HG03066 (cell line): ENCODE data around the gene DNMT1.
"Not testable (repeated sequence)": the region's sequence is repeated elsewhere in the genome, so short reads cannot be mapped to it uniquely, and the experiment has no call there.

Source experiments
- ATAC-seq: cut with Tn5 transposase; IDR thresholded peaks from one replicate; pipeline ENCODE4 v1.9.1; 2021; ENCODE audit warnings: low read depth; ENCODE audit not compliant: unreplicated experiment

DNMT1 gene

GRCh38 chr19:10187315-10187714 lies 7.4 kb downstream of the DNMT1 start:
- ATAC-seq, result no peak

- no peak for ATAC-seq
Observed at GRCh38 chr19:10184636-10185035, 10.1 kb downstream of the DNMT1 start.

GRCh38 chr19:10183926-10184325 lies 10.8 kb downstream of the DNMT1 start:
- ATAC-seq, result no peak

GRCh38 chr19:10182847-10183246 lies 11.9 kb downstream of the DNMT1 start:
- no peak for ATAC-seq

GRCh38 chr19:10182076-10182475 lies 12.7 kb downstream of the DNMT1 start:
- no peak for ATAC-seq

GRCh38 chr19:10180459-10180858 lies 14.3 kb downstream of the DNMT1 start:
- ATAC-seq, result no peak

GRCh38 chr19:10180024-10180423 lies 14.7 kb downstream of the DNMT1 start:
- ATAC-seq, result not testable (repeated sequence)

- no peak for ATAC-seq
Observed at GRCh38 chr19:10173527-10173926, 21.2 kb downstream of the DNMT1 start.

- ATAC-seq, result no peak
Observed at GRCh38 chr19:10168386-10168948, 26.3 kb downstream of the DNMT1 start.

- no peak for ATAC-seq
Observed at GRCh38 chr19:10167459-10167858, 27.3 kb downstream of the DNMT1 start.

- not testable (repeated sequence) for ATAC-seq
Observed at GRCh38 chr19:10166501-10166900, 28.3 kb downstream of the DNMT1 start.

GRCh38 chr19:10166046-10166445 lies 28.7 kb downstream of the DNMT1 start:
- ATAC-seq, result no peak

GRCh38 chr19:10163536-10163935 lies 31.2 kb downstream of the DNMT1 start:
- ATAC-seq, result no peak

GRCh38 chr19:10159610-10160009 lies 35.1 kb downstream of the DNMT1 start:
- ATAC-seq, result no peak

GRCh38 chr19:10158485-10158884 lies 36.3 kb downstream of the DNMT1 start:
- ATAC-seq, result no peak

GRCh38 chr19:10158071-10158470 lies 36.7 kb downstream of the DNMT1 start:
- no peak for ATAC-seq

GRCh38 chr19:10155839-10156238 lies 38.9 kb downstream of the DNMT1 start:
- no peak for ATAC-seq

GRCh38 chr19:10152100-10152499 lies 42.7 kb downstream of the DNMT1 start:
- ATAC-seq, result no peak

- ATAC-seq, result no peak
Observed at GRCh38 chr19:10151521-10151920, 43.2 kb downstream of the DNMT1 start.

- ATAC-seq, result no peak
Observed at GRCh38 chr19:10149427-10149826, 45.3 kb downstream of the DNMT1 start.

- no peak for ATAC-seq
Observed at GRCh38 chr19:10146142-10146541, 48.6 kb downstream of the DNMT1 start.

GRCh38 chr19:10145031-10145430 lies 49.7 kb downstream of the DNMT1 start:
- no peak for ATAC-seq

GRCh38 chr19:10144361-10144760 lies 50.4 kb downstream of the DNMT1 start:
- ATAC-seq, result no peak
